Measurements from ENCODE around the gene ARHGAP20.

GRCh38 chr11:110606415-110606814 lies 105.8 kb downstream of the ARHGAP20 start:
- no peak for TF ChIP-seq TAF1 (IDR thresholded peaks at IDR 0.05; ENCODE audit: borderline replicate concordance, low read depth, low read length)
- TF ChIP-seq POLR2AphosphoS5 (IDR thresholded peaks at IDR 0.05; ENCODE audit: low read depth, low read length) = no peak
- no peak for TF ChIP-seq POLR2A (IDR thresholded peaks at IDR 0.05; ENCODE audit: low read depth, low read length)
